Karpas-422 (cell line): ENCODE results near the gene PLPP3. TPM values are rescaled to one million over a fixed set of nuclear protein-coding genes. Genes with fewer than 3 reads are reported as not detected.

Experiments used
- DNase-seq: peaks from one replicate; pipeline ENCODE4 v3.0.0-alpha.2; 2015
- H2AFZ ChIP-seq: fragments of 200-600 bp; sonication (generic); 2 replicates; pipeline ENCODE4 v1.6.1; 2014; ENCODE audit warnings: antibody characterized with exemption, low read length, mixed read lengths
- H3K27ac ChIP-seq: fragments of 200-600 bp; sonication (generic); 2 replicates; pipeline ENCODE4 v1.5.1; 2014; ENCODE audit warnings: mild to moderate bottlenecking, low read length, moderate library complexity
- H3K27me3 ChIP-seq: fragments of 200-600 bp; sonication (generic); 2 replicates; pipeline ENCODE4 v1.6.1; 2014; ENCODE audit warnings: low read length, mixed read lengths
- H3K36me3 ChIP-seq: fragments of 200-600 bp; sonication (generic); 2 replicates; pipeline ENCODE4 v1.6.1; 2014; ENCODE audit warnings: low read length, mixed read lengths; ENCODE audit not compliant: insufficient read depth
- H3K4me1 ChIP-seq: fragments of 200-600 bp; sonication (generic); 2 replicates; pipeline ENCODE4 v1.6.1; 2014; ENCODE audit warnings: mild to moderate bottlenecking, low read length, mixed read lengths
- H3K4me2 ChIP-seq: fragments of 200-600 bp; sonication (generic); 2 replicates; pipeline ENCODE4 v1.6.1; 2014; ENCODE audit warnings: low read length, low read depth, mild to moderate bottlenecking; ENCODE audit not compliant: poor library complexity, severe bottlenecking
- H3K4me3 ChIP-seq: fragments of 200-600 bp; sonication (generic); 2 replicates; pipeline ENCODE4 v1.5.1; 2014; ENCODE audit warnings: mild to moderate bottlenecking, antibody characterized with exemption, low read length, mixed read lengths
- H3K79me2 ChIP-seq: fragments of 200-600 bp; sonication (generic); 2 replicates; pipeline ENCODE4 v1.6.1; 2014; ENCODE audit warnings: mild to moderate bottlenecking, low read length, mixed read lengths
- H3K9ac ChIP-seq: fragments of 200-600 bp; sonication (generic); 2 replicates; pipeline ENCODE4 v1.6.0; 2014; ENCODE audit warnings: low read length
- H3K9me2 ChIP-seq: fragments of 200-600 bp; sonication (generic), shearing (Covaris generic); replicated peaks from 2 replicates; pipeline ENCODE4 v1.6.0; 2014; ENCODE audit warnings: mild to moderate bottlenecking, low read length, moderate library complexity; ENCODE audit not compliant: insufficient read depth
- H3K9me3 ChIP-seq: fragments of 300-700, 200-600 bp; sonication (generic); 2 replicates; pipeline ENCODE4 v1.6.1; 2014; ENCODE audit warnings: low read length, mixed read lengths
- H4K20me1 ChIP-seq: fragments of 200-600 bp; sonication (generic); 2 replicates; pipeline ENCODE4 v1.6.1; 2014; ENCODE audit warnings: mild to moderate bottlenecking, antibody characterized with exemption, low read length, low read depth; ENCODE audit not compliant: insufficient read depth
- total RNA-seq: library from RNA; depleted of rRNA; stranded (reverse); fragments of >200 nt; shearing (Covaris generic); gene quantifications from 2 replicates; pipeline ENCODE4 v1.2.3, GENCODE V29; 2014; ENCODE audit warnings: low replicate concordance

The PLPP3 gene
- total RNA-seq, 1 experiment from 2014 or later, result 11.3 TPM

DNA sequence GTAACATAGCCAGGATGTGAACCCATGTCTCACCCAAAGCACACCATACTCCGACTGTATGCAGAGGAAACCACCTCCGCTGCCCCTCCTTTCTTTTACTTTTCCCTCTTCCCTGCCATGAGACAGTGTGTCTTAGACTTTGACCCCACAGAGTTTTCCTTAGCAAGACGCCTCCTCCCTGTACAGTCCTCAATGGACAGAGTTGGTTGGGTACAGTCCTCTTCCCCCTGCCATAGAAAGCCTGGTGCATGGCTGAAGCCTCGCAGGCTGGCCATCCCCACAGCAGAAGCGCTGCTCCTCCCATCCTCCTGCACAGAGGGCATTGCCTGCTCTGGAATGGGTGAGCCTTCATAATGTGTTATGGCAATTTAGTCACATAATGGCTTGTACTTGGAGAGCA, 127.9 kb downstream of the PLPP3 start:
- Histone ChIP-seq H3K79me2 (no peaks in the 10 kb centered on the region), H3K27me3 (no peaks in the 10 kb centered on the region), H3K27ac (no peak overlapping the region), H3K9me3 (no peaks in the 10 kb centered on the region), H4K20me1 (no peaks in the 10 kb centered on the region), H3K4me3 (no peak overlapping the region), H3K4me2 (no peak overlapping the region), H3K4me1 (no peaks in the 10 kb centered on the region), H2AFZ (no peak overlapping the region), H3K36me3 (no peaks in the 10 kb centered on the region), H3K9me2 (no peaks in the 10 kb centered on the region), H3K9ac (no peak overlapping the region)
- DNase-seq, result no peak

GRCh38 chr1:56450004-56450666, 129.2 kb downstream of the PLPP3 start:
- Histone ChIP-seq H3K4me1 (no peaks in the 10 kb centered on the region), H3K27ac (no peak overlapping the region), H3K9ac (no peak overlapping the region), H4K20me1 (no peaks in the 10 kb centered on the region), H3K79me2 (no peaks in the 10 kb centered on the region), H3K4me3 (no peak overlapping the region), H3K4me2 (no peak overlapping the region), H3K27me3 (no peaks in the 10 kb centered on the region), H2AFZ (no peak overlapping the region), H3K9me3 (no peaks in the 10 kb centered on the region), H3K9me2 (no peaks in the 10 kb centered on the region), H3K36me3 (no peaks in the 10 kb centered on the region)
- no peak for DNase-seq

DNA sequence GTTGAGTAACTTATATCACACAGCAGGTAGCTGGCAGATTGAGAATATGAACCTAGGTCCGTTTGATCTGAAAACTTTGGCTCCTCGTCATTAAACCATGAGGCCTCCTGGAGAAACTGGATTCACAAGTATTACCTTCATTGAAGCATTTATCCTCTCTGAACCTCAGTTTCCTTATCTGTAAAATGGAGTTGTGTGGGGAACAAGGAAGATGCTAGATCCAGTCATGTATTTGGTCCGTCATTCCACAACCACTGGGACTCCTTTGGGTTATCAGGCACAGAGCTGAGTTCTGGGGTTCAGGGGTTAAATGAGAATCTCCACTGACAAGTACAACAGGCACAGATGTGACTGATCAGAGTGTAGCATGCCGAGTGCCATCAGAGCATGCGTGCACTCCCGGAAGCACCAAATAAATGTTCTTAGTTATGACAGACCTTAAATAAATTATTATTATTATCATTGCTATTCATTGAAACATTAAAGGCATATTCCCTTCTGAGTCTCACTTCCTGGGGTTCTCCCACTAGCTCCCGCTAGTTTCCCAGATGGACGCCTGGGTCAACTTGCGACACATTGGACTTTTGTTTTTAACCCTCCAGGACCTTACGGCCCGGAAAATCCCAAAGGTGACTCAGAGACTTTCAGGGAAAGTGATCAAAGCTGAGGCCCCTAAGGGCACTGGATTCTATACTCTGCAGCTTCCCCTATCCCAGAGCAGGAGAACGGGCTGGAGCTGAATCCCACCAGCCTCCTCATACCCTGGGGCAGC, 130.6 kb downstream of the PLPP3 start:
- Histone ChIP-seq H3K4me2 (no peak overlapping the region), H2AFZ (no peak overlapping the region)

GRCh38 chr1:56447823-56448222, 131.5 kb downstream of the PLPP3 start:
- Histone ChIP-seq H3K27me3 (no peaks in the 10 kb centered on the region), H3K4me3 (no peak overlapping the region), H3K9me3 (no peaks in the 10 kb centered on the region), H3K9ac (no peak overlapping the region), H3K4me1 (no peaks in the 10 kb centered on the region; the same call in 1 of the 2 replicates), H3K4me2 (no peak overlapping the region), H3K27ac (no peak overlapping the region), H2AFZ (no peak overlapping the region), H3K36me3 (no peaks in the 10 kb centered on the region), H4K20me1 (no peaks in the 10 kb centered on the region), H3K9me2 (no peaks in the 10 kb centered on the region), H3K79me2 (no peaks in the 10 kb centered on the region)
- no peak for DNase-seq

More for the DNA sequence above, 130.6 kb downstream of the PLPP3 start:
- H3K4me3 ChIP-seq, result no peak overlapping the region
- no peaks in the 10 kb centered on the region for H3K9me3 ChIP-seq
- DNase-seq, result no peak
- H4K20me1 ChIP-seq, result no peaks in the 10 kb centered on the region
- H3K79me2 ChIP-seq, result no peaks in the 10 kb centered on the region
- no peak overlapping the region for H3K9ac ChIP-seq
- H3K36me3 ChIP-seq, result no peaks in the 10 kb centered on the region
- H3K27ac ChIP-seq, result no peak overlapping the region
- no peaks in the 10 kb centered on the region for H3K9me2 ChIP-seq
- no peaks in the 10 kb centered on the region; the same call in 1 of the 2 replicates for H3K4me1 ChIP-seq
- no peaks in the 10 kb centered on the region for H3K27me3 ChIP-seq

DNA sequence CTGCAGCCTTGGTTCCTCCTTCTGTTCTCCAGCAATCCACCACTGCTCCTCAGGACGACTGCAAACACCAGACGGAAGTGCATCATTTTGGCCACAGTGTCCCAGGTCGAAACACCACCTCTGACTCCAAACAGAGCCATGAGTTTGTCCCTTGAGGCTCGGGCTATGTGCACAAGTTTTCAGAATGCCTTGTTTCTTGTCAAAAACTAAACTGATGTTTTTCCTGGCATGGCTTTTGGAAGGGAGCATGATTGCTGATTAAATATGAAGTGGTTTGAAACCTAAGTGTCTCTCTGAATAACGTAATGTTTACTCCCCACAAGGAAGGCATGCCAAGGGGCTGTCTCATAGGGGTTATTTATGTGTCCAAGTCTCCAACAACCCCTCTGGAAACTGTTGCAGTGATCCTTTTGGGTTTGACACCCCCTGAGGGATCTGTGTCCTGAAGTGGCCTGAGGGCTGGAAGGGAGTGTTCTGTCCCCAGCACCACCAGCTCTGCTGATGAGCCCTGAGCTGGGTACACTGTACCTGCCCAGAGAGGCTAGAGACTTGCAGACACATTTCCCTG, 132.7 kb downstream of the PLPP3 start:
- Histone ChIP-seq H2AFZ (no peak overlapping the region), H3K27ac (no peak overlapping the region), H4K20me1 (no peaks in the 10 kb centered on the region), H3K9ac (no peak overlapping the region), H3K36me3 (no peaks in the 10 kb centered on the region), H3K4me3 (no peak overlapping the region), H3K4me2 (no peak overlapping the region), H3K4me1 (no peaks in the 10 kb centered on the region; the same call in 1 of the 2 replicates), H3K9me3 (no peaks in the 10 kb centered on the region), H3K27me3 (no peaks in the 10 kb centered on the region), H3K9me2 (no peaks in the 10 kb centered on the region), H3K79me2 (no peaks in the 10 kb centered on the region)
- no peak for DNase-seq

GRCh38 chr1:56444960-56445646, 134.3 kb downstream of the PLPP3 start:
- no peak overlapping the region for H3K9ac ChIP-seq
- H3K36me3 ChIP-seq, result no peaks in the 10 kb centered on the region
- H3K27me3 ChIP-seq, result no peaks in the 10 kb centered on the region
- no peaks in the 10 kb centered on the region for H3K9me3 ChIP-seq
- H3K4me1 ChIP-seq, result no peaks in the 10 kb centered on the region; the same call in 1 of the 2 replicates
- H3K27ac ChIP-seq, result no peak overlapping the region
- no peak overlapping the region for H3K4me3 ChIP-seq
- no peak overlapping the region for H2AFZ ChIP-seq
- no peaks in the 10 kb centered on the region for H3K9me2 ChIP-seq
- no peaks in the 10 kb centered on the region for H3K79me2 ChIP-seq
- DNase-seq, result no peak
- H3K4me2 ChIP-seq, result no peak overlapping the region
- H4K20me1 ChIP-seq, result no peaks in the 10 kb centered on the region
